ENCODE data around the gene CBR1. TPM values are rescaled to one million over a fixed set of nuclear protein-coding genes. Genes with fewer than 3 reads are reported as not detected.
"Not testable (repeated sequence)": the region's sequence is repeated elsewhere in the genome, so short reads cannot be mapped to it uniquely, and the experiment has no call there.

CBR1 gene
- total and polyA plus RNA-seq, 9 donors, result 29.7 to 80.6 (median 44.0) TPM

DNA sequence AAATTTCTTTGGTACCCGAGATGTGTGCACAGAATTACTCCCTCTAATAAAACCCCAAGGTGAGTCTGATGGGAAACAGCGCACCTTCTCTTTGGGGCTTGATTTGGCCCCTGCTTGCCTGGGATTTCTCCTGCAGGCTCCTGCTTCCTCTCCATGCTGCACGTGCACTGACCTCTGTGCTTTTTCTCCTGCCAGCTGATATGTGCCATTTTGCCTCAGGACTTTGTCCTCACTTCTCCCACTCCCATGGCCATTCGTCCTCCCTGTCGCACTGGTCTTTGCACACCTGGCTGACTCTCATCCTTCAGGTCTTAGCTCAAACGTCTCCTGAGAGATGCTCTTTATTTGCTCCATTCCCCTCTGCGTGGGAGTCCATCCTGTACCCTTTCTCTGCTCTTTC is 1.2 kb downstream of the CBR1 start:
- Histone ChIP-seq H3K9me3 (no peaks in the 10 kb centered on the region), H3K4me3 (no peak overlapping the region), H3K27me3 (no peaks in the 10 kb centered on the region), H3K4me1 (ENCODE audit: insufficient read depth) (peaks cover 14% of the 10 kb centered on the region), H3K27ac (no peak overlapping the region), H3K36me3 (no peaks in the 10 kb centered on the region)
- DNase-seq, result no peak
- TF ChIP-seq EP300 (IDR thresholded peaks at IDR 0.05), result no peak
- TF ChIP-seq, protein P1, sequence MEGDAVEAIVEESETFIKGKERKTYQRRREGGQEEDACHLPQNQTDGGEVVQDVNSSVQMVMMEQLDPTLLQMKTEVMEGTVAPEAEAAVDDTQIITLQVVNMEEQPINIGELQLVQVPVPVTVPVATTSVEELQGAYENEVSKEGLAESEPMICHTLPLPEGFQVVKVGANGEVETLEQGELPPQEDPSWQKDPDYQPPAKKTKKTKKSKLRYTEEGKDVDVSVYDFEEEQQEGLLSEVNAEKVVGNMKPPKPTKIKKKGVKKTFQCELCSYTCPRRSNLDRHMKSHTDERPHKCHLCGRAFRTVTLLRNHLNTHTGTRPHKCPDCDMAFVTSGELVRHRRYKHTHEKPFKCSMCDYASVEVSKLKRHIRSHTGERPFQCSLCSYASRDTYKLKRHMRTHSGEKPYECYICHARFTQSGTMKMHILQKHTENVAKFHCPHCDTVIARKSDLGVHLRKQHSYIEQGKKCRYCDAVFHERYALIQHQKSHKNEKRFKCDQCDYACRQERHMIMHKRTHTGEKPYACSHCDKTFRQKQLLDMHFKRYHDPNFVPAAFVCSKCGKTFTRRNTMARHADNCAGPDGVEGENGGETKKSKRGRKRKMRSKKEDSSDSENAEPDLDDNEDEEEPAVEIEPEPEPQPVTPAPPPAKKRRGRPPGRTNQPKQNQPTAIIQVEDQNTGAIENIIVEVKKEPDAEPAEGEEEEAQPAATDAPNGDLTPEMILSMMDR (IDR thresholded peaks at IDR 0.05), result no peak
- TF ChIP-seq POLR2A (IDR thresholded peaks at IDR 0.05), result no peak
- WGBS, 3 donors, result 78 to 83% (median 82%) methylated on average over 7 of the region's 7 CpGs
- intact Hi-C loops (cut with DNase I), result no loop called here

DNA sequence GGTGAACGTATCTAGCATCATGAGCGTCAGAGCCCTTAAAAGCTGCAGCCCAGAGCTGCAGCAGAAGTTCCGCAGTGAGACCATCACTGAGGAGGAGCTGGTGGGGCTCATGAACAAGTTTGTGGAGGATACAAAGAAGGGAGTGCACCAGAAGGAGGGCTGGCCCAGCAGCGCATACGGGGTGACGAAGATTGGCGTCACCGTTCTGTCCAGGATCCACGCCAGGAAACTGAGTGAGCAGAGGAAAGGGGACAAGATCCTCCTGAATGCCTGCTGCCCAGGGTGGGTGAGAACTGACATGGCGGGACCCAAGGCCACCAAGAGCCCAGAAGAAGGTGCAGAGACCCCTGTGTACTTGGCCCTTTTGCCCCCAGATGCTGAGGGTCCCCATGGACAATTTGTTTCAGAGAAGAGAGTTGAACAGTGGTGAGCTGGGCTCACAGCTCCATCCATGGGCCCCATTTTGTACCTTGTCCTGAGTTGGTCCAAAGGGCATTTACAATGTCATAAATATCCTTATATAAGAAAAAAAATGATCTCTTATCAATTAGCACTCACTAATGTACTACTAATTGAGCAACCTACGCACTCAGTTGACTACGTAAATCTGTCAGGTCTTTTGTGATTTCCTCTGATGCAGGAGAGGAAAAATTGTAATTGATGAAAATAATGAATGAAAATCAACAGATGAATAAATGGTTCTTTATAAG is 2.8 kb downstream of the CBR1 start:
- H3K4me1 ChIP-seq (ENCODE audit: insufficient read depth), result peaks cover 14% of the 10 kb centered on the region
- H3K9me3 ChIP-seq, result no peaks in the 10 kb centered on the region
- H3K36me3 ChIP-seq, result no peaks in the 10 kb centered on the region
- intact Hi-C loops (cut with DNase I), result no loop called here
- no peak for DNase-seq
- no peak overlapping the region for H3K4me3 ChIP-seq
- H3K27me3 ChIP-seq, result no peaks in the 10 kb centered on the region
- H3K27ac ChIP-seq, result no peak overlapping the region
- TF ChIP-seq POLR2A (IDR thresholded peaks at IDR 0.05), result no peak
- TF ChIP-seq EP300 (IDR thresholded peaks at IDR 0.05), result no peak
- TF ChIP-seq, protein P1 (IDR thresholded peaks at IDR 0.05), result no peak
- 96 to 98% (median 98%) methylated on average over 12 of the region's 12 CpGs for WGBS, 3 donors

DNA sequence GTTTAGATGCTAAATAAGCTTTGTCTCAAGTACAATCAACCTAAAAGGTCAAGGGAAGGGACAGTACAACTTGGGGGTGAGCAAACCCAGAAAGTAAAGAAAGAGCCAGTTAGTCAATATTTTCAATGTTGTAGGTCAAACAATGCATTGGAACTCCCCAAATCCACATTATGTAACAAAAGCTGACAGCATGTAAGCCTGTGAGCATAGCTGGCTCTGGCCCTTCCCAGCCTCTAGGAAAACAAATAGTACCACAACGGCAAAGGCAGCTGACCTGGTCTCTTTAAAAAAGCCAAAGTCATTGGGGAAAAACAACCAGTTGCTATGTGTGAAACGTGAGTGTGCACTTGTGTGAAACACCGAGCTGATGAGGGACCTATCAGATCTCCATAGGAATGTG is 3.4 kb downstream of the CBR1 start:
- Histone ChIP-seq H3K27ac (no peak overlapping the region), H3K4me3 (no peak overlapping the region), H3K36me3 (no peaks in the 10 kb centered on the region), H3K4me1 (ENCODE audit: insufficient read depth) (peaks cover 14% of the 10 kb centered on the region), H3K9me3 (no peaks in the 10 kb centered on the region), H3K27me3 (no peaks in the 10 kb centered on the region)
- intact Hi-C loops (cut with DNase I), result no loop called here
- TF ChIP-seq, protein P1 (IDR thresholded peaks at IDR 0.05), result no peak
- TF ChIP-seq EP300 (IDR thresholded peaks at IDR 0.05), result no peak
- TF ChIP-seq POLR2A (IDR thresholded peaks at IDR 0.05), result no peak
- 36 to 45% (median 44%) methylated on average over 3 of the region's 3 CpGs for whole genome bisulfite sequencing, 3 donors
- no peak for DNase-seq

DNA sequence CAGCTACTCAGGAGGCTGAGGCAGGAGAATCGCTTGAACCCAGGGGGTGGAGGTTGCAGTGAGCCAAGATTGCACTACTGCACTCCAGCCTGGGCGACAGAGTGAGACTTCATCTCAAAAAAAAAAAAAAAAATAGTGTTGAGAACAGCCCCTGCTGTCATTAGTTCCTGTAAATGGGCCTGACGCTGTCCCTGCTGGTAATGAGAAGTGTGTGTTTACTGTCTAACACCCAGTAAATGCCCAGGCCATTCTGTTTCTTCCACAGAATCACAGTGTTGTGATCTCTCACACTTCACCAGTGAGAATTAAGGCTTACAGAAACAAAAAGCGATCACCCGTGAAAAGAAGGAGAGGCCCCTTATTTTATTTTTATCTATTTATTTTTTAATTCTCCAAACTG is 4.1 kb downstream of the CBR1 start:
- H3K27ac ChIP-seq; H3K36me3 ChIP-seq; H3K27me3 ChIP-seq; H3K9me3 ChIP-seq; intact Hi-C loops (cut with DNase I); DNase-seq; H3K4me3 ChIP-seq: not testable (repeated sequence)
- H3K4me1 ChIP-seq (ENCODE audit: insufficient read depth), result peaks cover 14% of the 10 kb centered on the region
- WGBS, 3 donors, result 89% methylated on average over 5 of the region's 5 CpGs

DNA sequence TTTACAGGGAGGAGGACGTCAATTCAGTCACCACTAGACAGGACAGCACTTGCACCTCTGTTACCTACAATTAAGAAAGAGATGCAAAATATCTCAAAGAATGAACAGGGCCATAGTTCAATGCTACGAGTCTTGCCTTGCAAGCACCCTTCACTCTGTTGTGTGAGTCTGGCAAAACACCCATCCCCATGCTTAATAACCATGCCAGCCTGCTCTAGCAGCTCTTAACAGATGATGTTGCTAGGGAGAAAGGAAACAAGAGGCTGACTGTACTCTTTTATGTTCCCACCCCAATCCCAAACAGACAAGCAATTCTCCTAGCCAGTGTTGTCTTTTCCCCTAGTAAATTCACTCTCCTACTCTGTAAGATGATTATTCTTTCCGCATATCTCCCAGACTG is 5.3 kb downstream of the CBR1 start:
- Histone ChIP-seq H3K27ac (no peak overlapping the region), H3K4me1 (ENCODE audit: insufficient read depth) (peaks cover 12% of the 10 kb centered on the region)

More for the DNA sequence above, 5.3 kb downstream of the CBR1 start:
- intact Hi-C loops (cut with DNase I), result no loop called here
- no peak overlapping the region for H3K4me3 ChIP-seq
- no peak for DNase-seq
- H3K27me3 ChIP-seq, result no peaks in the 10 kb centered on the region
- H3K36me3 ChIP-seq, result no peaks in the 10 kb centered on the region
- TF ChIP-seq, protein P1 (IDR thresholded peaks at IDR 0.05), result no peak
- TF ChIP-seq POLR2A (IDR thresholded peaks at IDR 0.05) (no peak), EP300 (IDR thresholded peaks at IDR 0.05) (no peak)
- no peaks in the 10 kb centered on the region for H3K9me3 ChIP-seq
- WGBS, 3 donors, result 56 to 75% (median 56%) methylated on average over 3 of the region's 3 CpGs
